GM21717 (cell line): ENCODE results near the gene GLYAT.
"Not testable (repeated sequence)": the region's sequence is repeated elsewhere in the genome, so short reads cannot be mapped to it uniquely, and the experiment has no call there.

Experiments used
- ATAC-seq: cut with Tn5 transposase; IDR thresholded peaks from one replicate; pipeline ENCODE4 v1.9.1; 2021; ENCODE audit warnings: mild to moderate bottlenecking, moderate library complexity; ENCODE audit not compliant: unreplicated experiment

GLYAT gene

DNA sequence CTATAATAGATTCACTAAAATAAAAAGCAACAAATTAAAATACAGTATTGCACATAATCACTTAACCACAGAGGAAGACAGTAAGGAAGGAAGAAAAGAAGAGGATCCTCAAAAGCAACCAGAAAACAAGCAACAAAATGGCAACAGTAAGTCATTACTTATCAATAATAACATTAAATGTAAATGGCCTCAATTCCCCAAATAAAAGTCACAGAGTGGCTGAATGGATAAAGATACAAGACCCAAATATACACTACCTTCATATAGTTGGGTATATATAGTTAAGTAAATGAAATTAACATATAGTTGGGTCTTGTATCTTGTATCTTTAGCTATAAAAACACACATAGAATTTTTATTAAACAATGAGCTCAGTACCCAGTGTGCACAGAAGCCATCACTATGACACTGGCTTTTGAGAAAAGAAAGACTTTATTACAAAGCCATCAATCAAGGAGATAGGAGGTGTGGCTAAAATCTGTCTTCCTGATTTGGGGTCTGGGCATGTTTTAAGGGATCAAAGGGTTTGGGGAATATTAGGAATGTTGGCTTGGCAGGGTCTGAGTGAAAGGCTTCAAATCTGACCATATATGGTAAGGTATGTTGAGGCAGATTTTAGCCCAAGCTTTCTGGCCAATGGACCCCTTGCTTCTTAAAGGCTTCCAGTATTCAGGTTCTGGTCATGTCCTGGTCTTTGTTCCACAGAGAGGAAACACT lies 13.4 kb upstream of the GLYAT start:
- no peak for ATAC-seq

- no peak for ATAC-seq
These were observed 11.5 kb upstream of the GLYAT start for GRCh38 chr11:58742981-58743880.

- peak; percentile 67 for ATAC-seq
These were observed 10.4 kb upstream of the GLYAT start for GRCh38 chr11:58742140-58742539.

GRCh38 chr11:58741127-58741526 lies 9.4 kb upstream of the GLYAT start:
- no peak for ATAC-seq

DNA sequence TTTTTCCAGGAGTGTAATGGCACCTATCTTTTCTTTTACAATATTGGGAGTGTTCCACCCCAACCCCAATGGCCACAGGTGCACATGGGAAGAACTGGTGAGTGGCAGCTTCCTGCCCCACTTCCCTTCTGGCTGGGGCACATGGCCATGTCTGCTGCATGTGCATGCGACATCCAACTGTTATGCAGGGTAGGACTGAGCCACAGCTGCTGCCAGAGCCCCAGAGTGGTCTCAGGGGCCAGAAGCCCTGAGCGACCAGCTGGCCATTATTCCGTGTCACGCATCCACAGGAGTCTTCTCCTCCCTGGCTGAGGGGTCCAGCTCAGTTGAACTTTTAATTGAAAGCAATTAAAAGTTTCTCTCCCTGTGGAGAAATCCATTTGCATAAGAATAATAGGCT lies 8.7 kb upstream of the GLYAT start:
- no peak for ATAC-seq

GRCh38 chr11:58739725-58740430 lies 8.1 kb upstream of the GLYAT start:
- ATAC-seq, result no peak

GRCh38 chr11:58734681-58735490 lies 3.1 kb upstream of the GLYAT start:
- no peak for ATAC-seq

- no peak for ATAC-seq
These were observed 1.1 kb downstream of the GLYAT start for GRCh38 chr11:58730507-58731089.

DNA sequence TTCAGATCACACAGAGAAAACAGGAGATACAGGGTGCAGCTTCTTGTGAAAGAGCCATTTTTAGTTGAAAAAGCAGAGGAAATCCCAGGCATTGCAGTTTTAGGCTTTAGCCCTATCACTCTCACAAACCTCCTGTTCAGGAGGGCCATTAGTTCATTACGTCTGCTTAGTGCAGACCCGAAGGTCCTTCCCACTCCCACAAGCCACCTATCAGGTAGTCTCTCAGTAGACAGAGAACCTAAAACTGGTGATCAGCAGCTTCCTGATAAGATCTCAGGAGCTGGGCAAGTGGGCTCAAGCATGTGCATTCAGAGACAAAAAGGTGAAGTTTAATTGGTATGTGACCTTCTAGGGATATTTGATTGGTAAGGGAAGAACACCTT lies 4.3 kb downstream of the GLYAT start:
- ATAC-seq, result no peak

DNA sequence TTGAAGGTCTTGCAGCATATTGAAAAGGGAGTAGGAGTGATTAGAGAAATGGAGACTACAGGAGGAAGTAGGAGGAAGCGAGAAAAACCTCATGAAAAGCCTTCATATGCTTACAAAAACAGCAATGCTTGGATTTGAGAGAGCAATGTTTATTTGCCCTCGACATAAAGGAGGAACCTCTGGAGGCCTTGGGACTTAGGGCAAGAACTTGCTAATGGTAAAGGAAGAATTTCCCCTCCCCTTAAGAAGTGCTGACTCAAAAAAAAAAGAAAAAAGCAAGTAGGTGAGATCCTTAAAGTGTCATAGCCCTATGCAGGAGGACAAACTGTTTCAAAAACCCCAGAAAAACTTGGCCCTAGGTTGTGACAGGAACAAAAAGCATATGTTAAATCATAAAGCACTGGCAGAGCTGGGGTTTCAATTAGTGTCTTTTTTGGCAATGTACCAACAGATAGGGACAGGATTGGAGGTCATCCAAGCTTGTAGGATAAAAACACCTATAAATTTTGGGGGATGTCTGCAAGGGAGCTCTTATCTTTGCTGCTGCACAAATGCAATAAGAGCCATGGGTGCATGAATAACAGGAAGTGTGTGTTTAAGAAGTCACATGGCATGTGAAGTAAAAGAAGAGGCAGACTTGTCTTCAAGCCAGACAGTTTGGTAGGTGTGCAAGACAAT lies 4.9 kb downstream of the GLYAT start:
- no peak for ATAC-seq

GRCh38 chr11:58719406-58720117 lies 12.2 kb downstream of the GLYAT start:
- no peak for ATAC-seq

DNA sequence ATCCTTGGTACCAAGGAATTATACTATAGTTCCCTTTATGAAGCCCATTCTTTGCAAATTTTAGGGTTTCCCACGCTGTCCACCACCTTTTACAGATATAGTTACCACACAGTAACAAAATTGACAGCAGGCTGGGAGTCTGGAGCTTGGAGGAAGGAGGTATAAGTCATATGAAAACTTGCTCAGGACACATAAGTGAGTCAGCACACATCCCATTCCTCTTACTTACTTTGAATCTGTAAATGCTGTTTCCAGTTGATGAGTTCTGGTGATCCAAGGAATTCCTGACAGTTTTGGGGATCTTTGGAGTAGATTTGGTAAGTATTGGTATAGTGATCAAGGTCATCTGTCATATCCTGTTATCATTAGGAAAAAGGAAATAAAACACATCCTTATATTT lies 19.2 kb downstream of the GLYAT start:
- ATAC-seq, result no peak

GRCh38 chr11:58711832-58712231 lies 19.9 kb downstream of the GLYAT start:
- ATAC-seq, result no peak

GRCh38 chr11:58707767-58708166 lies 24.0 kb downstream of the GLYAT start:
- ATAC-seq, result no peak

DNA sequence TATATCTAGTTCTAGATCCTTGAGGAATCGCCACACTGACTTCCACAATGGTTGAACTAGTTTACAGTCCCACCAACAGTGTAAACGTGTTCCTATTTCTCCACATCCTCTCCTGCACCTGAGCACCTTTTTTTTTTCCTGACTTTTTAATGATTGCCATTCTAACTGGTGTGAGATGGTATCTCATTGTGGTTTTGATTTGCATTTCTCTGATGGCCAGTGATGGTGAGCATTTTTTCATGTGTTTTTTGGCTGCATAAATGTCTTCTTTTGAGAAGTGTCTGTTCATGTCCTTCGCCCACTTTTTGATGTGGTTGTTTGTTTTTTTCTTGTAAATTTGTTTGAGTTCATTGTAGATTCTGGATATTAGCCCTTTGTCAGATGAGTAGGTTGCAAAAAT lies 34.9 kb downstream of the GLYAT start:
- not testable (repeated sequence) for ATAC-seq

GRCh38 chr11:58693026-58693425 lies 38.7 kb downstream of the GLYAT start:
- no peak for ATAC-seq

DNA sequence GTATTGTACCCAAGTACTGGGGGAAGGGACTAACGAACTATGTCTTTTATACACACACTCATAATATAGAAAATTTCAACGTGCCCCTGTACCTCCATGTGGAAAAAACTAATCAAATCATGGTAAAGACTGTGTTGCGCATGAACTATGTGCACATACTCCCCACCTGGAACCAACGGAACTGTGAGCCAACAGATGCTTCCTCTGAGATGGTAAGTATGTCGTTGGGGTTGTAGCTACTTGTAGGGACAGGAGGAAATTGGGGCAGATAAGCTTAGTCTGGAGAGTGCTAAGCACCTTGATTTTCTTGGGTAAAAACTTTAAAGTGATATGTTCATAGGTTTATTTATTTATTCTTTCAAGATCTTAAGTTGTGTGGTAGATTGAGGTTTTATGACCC lies 40.1 kb downstream of the GLYAT start:
- no peak for ATAC-seq

GRCh38 chr11:58688789-58689503 lies 42.8 kb downstream of the GLYAT start:
- no peak for ATAC-seq
